ENCODE measurements around the gene BCLAF1. TPM values are rescaled to one million over a fixed set of nuclear protein-coding genes. Genes with fewer than 3 reads are reported as not detected.

BCLAF1 gene
- total RNA-seq, 2 donors from 2014 or later = 77.8 to 179 TPM

GRCh38 chr6:136254851-136255466 is 34.7 kb downstream of the BCLAF1 start:
- Histone ChIP-seq H3K27me3 (no peaks in the 10 kb centered on the region), H3K4me3 (no peak overlapping the region), H3K4me1 (peaks cover 16% of the 10 kb centered on the region), H3K9me3 (no peaks in the 10 kb centered on the region), H3K36me3 (replicated peaks in 1 of 2; ENCODE audit: insufficient read depth in 1 of 2, low read depth in 2 of 2) (peaks cover 0 to 14% of the 10 kb centered on the region in 2 donors), H3K27ac (no peak overlapping the region)
- DNase-seq (no peak), ATAC-seq (no peak)
- TF ChIP-seq CTCF (IDR thresholded peaks at IDR 0.05) (no peak), POLR2A (IDR thresholded peaks at IDR 0.05) (no peak)
- intact Hi-C loops (cut with DNase I) = no loop called here

- no peaks in the 10 kb centered on the region for H3K27me3 ChIP-seq
- H3K4me3 ChIP-seq = no peak overlapping the region
- TF ChIP-seq POLR2A (IDR thresholded peaks at IDR 0.05) (no peak), CTCF (IDR thresholded peaks at IDR 0.05) (no peak)
- no peak for ATAC-seq
- peaks cover 0 to 7% of the 10 kb centered on the region in 2 donors for H3K36me3 ChIP-seq (replicated peaks in 1 of 2; ENCODE audit: insufficient read depth in 1 of 2, low read depth in 2 of 2)
- H3K4me1 ChIP-seq = peaks cover 20% of the 10 kb centered on the region
- intact Hi-C loops (cut with DNase I) = no loop called here
- no peaks in the 10 kb centered on the region for H3K9me3 ChIP-seq
- H3K27ac ChIP-seq = no peak overlapping the region
- 64 to 71% methylated on average over 6 of the region's 6 CpGs for WGBS, 2 donors
- DNase-seq = no peak
These were observed 35.9 kb downstream of the BCLAF1 start for GRCh38 chr6:136253734-136254133.

GRCh38 chr6:136252441-136252840 is 37.2 kb downstream of the BCLAF1 start:
- no peak for TF ChIP-seq CTCF (IDR thresholded peaks at IDR 0.05)
- no peak for TF ChIP-seq POLR2A (IDR thresholded peaks at IDR 0.05)
- ATAC-seq (no peak), DNase-seq (no peak)
- intact Hi-C loops (cut with DNase I) = no loop called here
- Histone ChIP-seq H3K9me3 (no peaks in the 10 kb centered on the region), H3K27me3 (no peaks in the 10 kb centered on the region), H3K27ac (no peak overlapping the region), H3K4me3 (no peak overlapping the region), H3K36me3 (replicated peaks in 1 of 2; ENCODE audit: insufficient read depth in 1 of 2, low read depth in 2 of 2) (no peaks in the 10 kb centered on the region), H3K4me1 (peaks cover 20% of the 10 kb centered on the region)
- 48 to 53% methylated on average over 2 of the region's 2 CpGs for WGBS, 2 donors

GRCh38 chr6:136251394-136251793 is 38.3 kb downstream of the BCLAF1 start:
- H3K36me3 ChIP-seq (replicated peaks in 1 of 2; ENCODE audit: insufficient read depth in 1 of 2, low read depth in 2 of 2) = no peaks in the 10 kb centered on the region
- peak overlapping the region in 2 of 4 donors; percentile 75 to 77 for H3K27ac ChIP-seq
- DNase-seq = no peak
- 20 to 27% methylated on average over 4 of the region's 4 CpGs for WGBS, 2 donors
- ATAC-seq = no peak
- H3K4me1 ChIP-seq = peaks cover 20% of the 10 kb centered on the region
- H3K9me3 ChIP-seq = no peaks in the 10 kb centered on the region
- intact Hi-C loops (cut with DNase I) = no loop called here
- TF ChIP-seq POLR2A (IDR thresholded peaks at IDR 0.05) (no peak), CTCF (IDR thresholded peaks at IDR 0.05) (no peak)
- H3K4me3 ChIP-seq = no peak overlapping the region
- H3K27me3 ChIP-seq = no peaks in the 10 kb centered on the region

GRCh38 chr6:136250686-136251008 is 39.0 kb downstream of the BCLAF1 start:
- peak; percentile 11 for ATAC-seq
- intact Hi-C loops (cut with DNase I) = no loop called here
- no peaks in the 10 kb centered on the region for H3K27me3 ChIP-seq
- TF ChIP-seq CTCF (IDR thresholded peaks at IDR 0.05) (no peak), POLR2A (IDR thresholded peaks at IDR 0.05) (no peak)
- peak overlapping the region; percentile 49 to 94 for H3K4me3 ChIP-seq
- H3K9me3 ChIP-seq = no peaks in the 10 kb centered on the region
- WGBS, 2 donors = 0% methylated on average over 8 of the region's 8 CpGs
- DNase-seq = no peak
- H3K27ac ChIP-seq = peak overlapping the region in 3 of 4 donors; percentile 51 to 77 (median 75)
- H3K36me3 ChIP-seq (replicated peaks in 1 of 2; ENCODE audit: insufficient read depth in 1 of 2, low read depth in 2 of 2) = no peaks in the 10 kb centered on the region
- H3K4me1 ChIP-seq = peaks cover 20% of the 10 kb centered on the region

Measured in body of pancreas (tissue), 4 donors.